HCT116 (cell line): ENCODE data around the gene DLG4. TPM values are rescaled to one million over a fixed set of nuclear protein-coding genes. Genes with fewer than 3 reads are reported as not detected.

ENCODE experiments used
- ATAC-seq: fragments of 200-7000 bp; cut with Tn5 transposase; 2 replicates; pipeline ENCODE4 v1.9.1; 2020; ENCODE audit warnings: mild to moderate bottlenecking, moderate library complexity
- BruUV-seq: library from RNA; stranded (reverse); fragments of 400-500 nt; replicated peaks from 2 replicates; lab custom pipeline; 2021; lab: Mats Ljungman, UMichigan
- CTCF ChIA-PET: fragments of 300-600 bp; sonication (Branson Sonifier 250); formaldehyde crosslinking; loops from one replicate; lab custom pipeline; 2021; ENCODE audit warnings: antibody characterized with exemption; lab: Charles Lee
- POLR2A ChIA-PET: fragments of 300-600, 350-600 bp; sonication (Branson Sonifier 250); formaldehyde crosslinking; loops from one replicate; lab custom pipeline; 2021; ENCODE audit warnings: antibody characterized with exemption; lab: Charles Lee
- RAD21 ChIA-PET, 2 experiments: fragments of 300-600 bp; sonication (Branson Sonifier 250); formaldehyde crosslinking; loops; one replicate each; lab custom pipeline; 2023; ENCODE audit warnings: low total read pairs in 2 of 2; ENCODE audit not compliant: uncharacterized antibody in 2 of 2, unreplicated experiment in 2 of 2, low non-redundant PET in 1 of 2; lab: Charles Lee
- DNase-seq: peaks from one replicate; pipeline ENCODE4 v3.0.0-alpha.2; 2010; ENCODE audit warnings: low read depth, low spot score
- H2AFZ ChIP-seq: fragments of 200-600 bp; shearing (Covaris generic), sonication (generic); 2 replicates; pipeline ENCODE4 v1.6.1; 2017; ENCODE audit warnings: low read depth, mixed run types, mixed read lengths, antibody characterized with exemption, low read length; ENCODE audit not compliant: poor library complexity, severe bottlenecking
- H3K27ac ChIP-seq: 2 replicates; pipeline ENCODE4 v1.5.1; 2012; ENCODE audit warnings: low read depth, low read length
- H3K27me3 ChIP-seq: fragments of 200-600 bp; sonication (generic); 2 replicates; pipeline ENCODE4 v1.6.1; 2016; ENCODE audit warnings: mixed run types, low read length, mixed read lengths; ENCODE audit not compliant: insufficient read depth
- H3K36me3 ChIP-seq, 2 experiments: fragments of 200-500 bp in 1 of 2; fragments of 200-600 bp in 1 of 2; sonication (Bioruptor generic) in 1 of 2; sonication (generic) in 1 of 2; 2 replicates each; pipeline versions ENCODE4 v1.5.1 to v1.6.1; 2014 to 2016; ENCODE audit warnings: low read length in 2 of 2, inconsistent platforms in 1 of 2, mixed read lengths in 1 of 2, mixed run types in 1 of 2; ENCODE audit not compliant: insufficient read depth in 2 of 2, control insufficient read depth in 1 of 2
- H3K4me1 ChIP-seq, 2 experiments: fragments of 200-600 bp in 1 of 2; sonication (generic) in 1 of 2; 2 replicates each; pipeline versions ENCODE4 v1.5.1 to v1.6.1; 2012 to 2017; ENCODE audit warnings: low read length in 2 of 2, inconsistent platforms in 1 of 2, mild to moderate bottlenecking in 1 of 2, mixed read lengths in 1 of 2, mixed run types in 1 of 2, moderate library complexity in 1 of 2; ENCODE audit not compliant: insufficient read depth in 2 of 2, control insufficient read depth in 1 of 2
- H3K4me2 ChIP-seq: fragments of 200-600 bp; sonication (generic); 2 replicates; pipeline ENCODE4 v1.6.1; 2017; ENCODE audit warnings: mixed run types, low read length, mixed read lengths
- H3K4me3 ChIP-seq, 2 experiments: fragments of 200-600 bp in 1 of 2; sonication (generic) in 1 of 2; replicated peaks in 1 of 2; 2 replicates each; pipeline ENCODE4 v1.5.1; 2011 to 2016; ENCODE audit warnings: low read length in 2 of 2, control low read depth in 1 of 2, low read depth in 1 of 2, mild to moderate bottlenecking in 1 of 2, mixed read lengths in 1 of 2, mixed run types in 1 of 2
- H3K79me2 ChIP-seq: fragments of 200-600 bp; sonication (generic); 2 replicates; pipeline ENCODE4 v1.6.1; 2017; ENCODE audit warnings: mild to moderate bottlenecking, mixed run types, low read length, moderate library complexity, mixed read lengths; ENCODE audit not compliant: insufficient read depth
- H3K9ac ChIP-seq: fragments of 200-600 bp; sonication (generic); 2 replicates; pipeline ENCODE4 v1.6.1; 2016; ENCODE audit warnings: low read length, mixed read lengths
- H3K9me2 ChIP-seq: fragments of 200-600 bp; sonication (generic), shearing (Covaris generic); 2 replicates; pipeline ENCODE4 v1.6.1; 2017; ENCODE audit warnings: mixed run types, mild to moderate bottlenecking, moderate library complexity; ENCODE audit not compliant: insufficient read depth
- H3K9me3 ChIP-seq, 2 experiments: fragments of 200-500 bp in 1 of 2; fragments of 200-600 bp in 1 of 2; sonication (Bioruptor generic) in 1 of 2; sonication (generic) in 1 of 2; 2 replicates each; pipeline ENCODE4 v1.6.1; 2014 to 2017; ENCODE audit warnings: low read length in 2 of 2, mixed read lengths in 2 of 2, inconsistent platforms in 1 of 2, low read depth in 1 of 2, mild to moderate bottlenecking in 1 of 2, mixed run types in 1 of 2, moderate library complexity in 1 of 2; ENCODE audit not compliant: control insufficient read depth in 1 of 2, insufficient read depth in 1 of 2
- H4K20me1 ChIP-seq: fragments of 200-600 bp; sonication (generic), shearing (Covaris generic); 2 replicates; pipeline ENCODE4 v1.6.1; 2017; ENCODE audit warnings: mixed run types, mild to moderate bottlenecking, moderate library complexity; ENCODE audit not compliant: insufficient read depth
- EZH2phosphoT487 ChIP-seq: fragments of 200-600 bp; IDR thresholded peaks from 2 replicates; pipeline ENCODE4 v1.6.1; 2018; ENCODE audit warnings: antibody characterized with exemption, borderline replicate concordance
- FOSL1 ChIP-seq: IDR thresholded peaks from 2 replicates; pipeline ENCODE4 v1.6.1; 2012; ENCODE audit warnings: low read depth
- POLR2AphosphoS5 ChIP-seq: IDR thresholded peaks from 2 replicates; pipeline ENCODE4 v1.6.1; 2011; ENCODE audit warnings: mild to moderate bottlenecking, low read depth, low read length, moderate library complexity
- SRF ChIP-seq: IDR thresholded peaks from 2 replicates; pipeline ENCODE4 v1.6.1; 2012; ENCODE audit warnings: low read depth
- TCF7L2 ChIP-seq: IDR thresholded peaks from 2 replicates; pipeline ENCODE4 v1.7.0; 2011; ENCODE audit warnings: borderline replicate concordance, inconsistent platforms; ENCODE audit not compliant: insufficient read depth, insufficient read length; ENCODE audit errors: extremely low read depth
- ZNF274 ChIP-seq: fragments of 200-500 bp; sonication (Bioruptor generic); IDR thresholded peaks from 2 replicates; pipeline ENCODE4 v1.6.1; 2014; ENCODE audit warnings: mild to moderate bottlenecking, low read depth, low read length, inconsistent platforms
- intact Hi-C: fragments of 100-400 bp; cut with micrococcal nuclease; formaldehyde crosslinking; loops from 2 replicates; pipeline ENCODE4 v1.10.0; 2022
- total RNA-seq: library from RNA; stranded (reverse); gene quantifications from one replicate; pipeline ENCODE4 v1.2.1, GENCODE V29; 2021; ENCODE audit not compliant: unreplicated experiment
- TF ChIP-seq, protein P1 (sequence below), 3 experiments: fragments of 200-600 bp in 1 of 3; sonication (generic) in 1 of 3; IDR thresholded peaks in 2 of 3; conservative IDR thresholded peaks in 1 of 3; 2 replicates each; pipeline ENCODE4 v1.5.1; 2012 to 2017; ENCODE audit warnings: low read depth in 2 of 3, low read length in 2 of 3, antibody characterized with exemption in 1 of 3, borderline replicate concordance in 1 of 3, control low read depth in 1 of 3, mild to moderate bottlenecking in 1 of 3, mixed read lengths in 1 of 3, mixed run types in 1 of 3, moderate library complexity in 1 of 3; ENCODE audit not compliant: insufficient read depth in 1 of 3
- TF ChIP-seq, protein P2 (sequence below): IDR thresholded peaks from 2 replicates; pipeline ENCODE4 v1.6.1; 2011; ENCODE audit warnings: mild to moderate bottlenecking, low read length, moderate library complexity; ENCODE audit not compliant: insufficient replicate concordance; ENCODE audit errors: extremely low read depth

The DLG4 gene
- total RNA-seq, 1 experiment from 2014 or later: 15.0 TPM

DNA sequence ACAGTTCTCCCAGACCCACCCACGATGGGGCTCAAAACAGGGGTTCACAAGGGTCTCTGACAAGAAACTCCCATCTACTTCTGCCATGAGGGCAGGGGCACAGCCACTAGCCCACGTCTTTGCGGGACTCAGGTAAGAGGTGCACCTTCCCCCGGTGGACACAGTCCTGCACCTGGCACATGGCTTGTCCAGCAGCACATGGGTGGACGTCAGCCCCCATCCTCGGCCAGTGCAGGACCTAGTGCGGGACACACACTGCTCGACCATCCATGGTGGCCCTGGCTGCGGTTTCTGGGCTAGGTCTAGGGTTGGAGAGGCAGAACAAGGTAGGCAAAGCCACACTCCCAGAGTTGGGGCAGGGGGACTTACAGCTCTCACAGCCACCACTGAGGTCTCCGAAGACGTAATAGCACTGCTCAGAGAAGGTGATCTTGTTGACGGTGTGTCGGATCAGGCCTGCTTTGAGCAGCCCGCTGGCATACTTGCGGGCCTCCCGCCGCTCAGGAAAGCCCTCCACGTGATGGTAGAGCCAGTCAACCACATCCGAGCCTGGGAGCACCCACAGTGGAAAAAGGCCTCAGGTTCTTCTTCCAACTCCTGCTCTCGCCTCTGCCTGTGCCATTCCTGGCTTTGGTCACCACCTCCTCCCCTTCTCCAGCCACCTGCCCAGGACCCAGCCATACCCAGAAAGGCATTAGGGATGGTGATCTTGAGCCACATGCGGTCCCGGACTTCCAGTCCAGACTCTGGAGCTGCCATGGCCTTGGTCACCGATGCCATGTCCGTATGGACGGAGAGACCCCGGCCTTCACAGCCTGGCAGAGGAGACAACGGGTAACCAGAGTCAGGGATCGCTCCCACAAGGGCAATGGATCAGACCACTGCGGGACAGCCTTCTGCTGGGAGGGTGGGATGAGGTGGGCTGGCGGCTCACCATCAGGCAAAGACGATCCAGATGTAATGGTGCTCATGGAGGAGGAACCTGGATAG, 7.4 kb upstream of the DLG4 start:
- H3K9me2 ChIP-seq: no peaks in the 10 kb centered on the region
- CTCF ChIA-PET: no interaction called here
- no peak overlapping the region for H3K9ac ChIP-seq
- H3K79me2 ChIP-seq: peaks cover 35% of the 10 kb centered on the region
- no peak overlapping the region for H3K4me2 ChIP-seq
- peaks cover 57 to 62% of the 10 kb centered on the region in 2 experiments for H3K36me3 ChIP-seq
- no peak overlapping the region for H3K27ac ChIP-seq
- no TSS peak for BruUV-seq
- intact Hi-C loops: no loop called here
- H3K9me3 ChIP-seq: no peaks in the 10 kb centered on the region
- ATAC-seq (no peak), DNase-seq (no peak)
- H3K4me3 ChIP-seq: no peak overlapping the region
- no peak for TF ChIP-seq SRF
- no peak for TF ChIP-seq FOSL1
- TF ChIP-seq POLR2AphosphoS5: no peak
- TF ChIP-seq ZNF274: no peak
- TF ChIP-seq, protein P1, sequence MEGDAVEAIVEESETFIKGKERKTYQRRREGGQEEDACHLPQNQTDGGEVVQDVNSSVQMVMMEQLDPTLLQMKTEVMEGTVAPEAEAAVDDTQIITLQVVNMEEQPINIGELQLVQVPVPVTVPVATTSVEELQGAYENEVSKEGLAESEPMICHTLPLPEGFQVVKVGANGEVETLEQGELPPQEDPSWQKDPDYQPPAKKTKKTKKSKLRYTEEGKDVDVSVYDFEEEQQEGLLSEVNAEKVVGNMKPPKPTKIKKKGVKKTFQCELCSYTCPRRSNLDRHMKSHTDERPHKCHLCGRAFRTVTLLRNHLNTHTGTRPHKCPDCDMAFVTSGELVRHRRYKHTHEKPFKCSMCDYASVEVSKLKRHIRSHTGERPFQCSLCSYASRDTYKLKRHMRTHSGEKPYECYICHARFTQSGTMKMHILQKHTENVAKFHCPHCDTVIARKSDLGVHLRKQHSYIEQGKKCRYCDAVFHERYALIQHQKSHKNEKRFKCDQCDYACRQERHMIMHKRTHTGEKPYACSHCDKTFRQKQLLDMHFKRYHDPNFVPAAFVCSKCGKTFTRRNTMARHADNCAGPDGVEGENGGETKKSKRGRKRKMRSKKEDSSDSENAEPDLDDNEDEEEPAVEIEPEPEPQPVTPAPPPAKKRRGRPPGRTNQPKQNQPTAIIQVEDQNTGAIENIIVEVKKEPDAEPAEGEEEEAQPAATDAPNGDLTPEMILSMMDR (IDR thresholded peaks at IDR 0.05 in 2 of 3, conservative IDR thresholded peaks at IDR 0.05 in 1 of 3; ENCODE audit: borderline replicate concordance in 1 of 3, insufficient read depth in 1 of 3, low read depth in 2 of 3, low read length in 2 of 3): no peak
- no peak for TF ChIP-seq TCF7L2
- TF ChIP-seq EZH2phosphoT487: no peak
- TF ChIP-seq, protein P2, sequence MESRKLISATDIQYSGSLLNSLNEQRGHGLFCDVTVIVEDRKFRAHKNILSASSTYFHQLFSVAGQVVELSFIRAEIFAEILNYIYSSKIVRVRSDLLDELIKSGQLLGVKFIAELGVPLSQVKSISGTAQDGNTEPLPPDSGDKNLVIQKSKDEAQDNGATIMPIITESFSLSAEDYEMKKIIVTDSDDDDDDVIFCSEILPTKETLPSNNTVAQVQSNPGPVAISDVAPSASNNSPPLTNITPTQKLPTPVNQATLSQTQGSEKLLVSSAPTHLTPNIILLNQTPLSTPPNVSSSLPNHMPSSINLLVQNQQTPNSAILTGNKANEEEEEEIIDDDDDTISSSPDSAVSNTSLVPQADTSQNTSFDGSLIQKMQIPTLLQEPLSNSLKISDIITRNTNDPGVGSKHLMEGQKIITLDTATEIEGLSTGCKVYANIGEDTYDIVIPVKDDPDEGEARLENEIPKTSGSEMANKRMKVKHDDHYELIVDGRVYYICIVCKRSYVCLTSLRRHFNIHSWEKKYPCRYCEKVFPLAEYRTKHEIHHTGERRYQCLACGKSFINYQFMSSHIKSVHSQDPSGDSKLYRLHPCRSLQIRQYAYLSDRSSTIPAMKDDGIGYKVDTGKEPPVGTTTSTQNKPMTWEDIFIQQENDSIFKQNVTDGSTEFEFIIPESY: no peak
- no peaks in the 10 kb centered on the region for H3K27me3 ChIP-seq
- H2AFZ ChIP-seq: no peak overlapping the region
- H3K4me1 ChIP-seq: peaks cover 0 to 18% of the 10 kb centered on the region in 2 experiments; a peak in 2 of 4 replicates
- peaks cover under 1% of the 10 kb centered on the region; the same call in 1 of the 2 replicates for H4K20me1 ChIP-seq
- POLR2A ChIA-PET: no interaction called here
- RAD21 ChIA-PET: no interaction called here
